ENCODE results near the gene KMT2E.

Gene KMT2E

DNA sequence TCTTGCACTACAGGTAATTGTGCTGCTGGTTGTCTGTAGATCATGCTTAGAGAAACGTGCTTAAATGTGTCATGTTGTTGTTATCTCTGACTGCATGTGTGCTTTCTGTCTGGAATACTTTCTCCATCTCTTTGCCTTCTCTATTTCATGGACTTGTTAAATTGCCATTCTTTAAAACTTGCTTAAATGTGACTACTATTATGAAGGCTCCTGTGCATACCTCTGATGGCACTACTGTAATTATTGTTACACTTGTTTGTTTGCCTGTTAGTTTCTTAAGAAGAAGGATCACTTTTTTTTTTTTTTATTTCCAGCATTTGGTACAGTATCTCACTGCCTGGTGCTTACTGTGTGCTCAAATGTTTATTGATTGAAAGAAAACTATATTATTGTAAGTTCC, 41.6 kb downstream of the KMT2E start:
- no peak overlapping the region for H3K9ac ChIP-seq (ENCODE audit: insufficient read length)
- no peak overlapping the region for H3K27ac ChIP-seq
- TF ChIP-seq FOXP2 (optimal IDR thresholded peaks at IDR 0.05; ENCODE audit: control extremely low read depth, extremely low read length, insufficient read depth) (no peak), POLR2AphosphoS5 (IDR thresholded peaks at IDR 0.05; ENCODE audit: borderline replicate concordance, low read depth, low read length) (no peak), EZH2 (IDR thresholded peaks at IDR 0.05) (no peak)
- no peaks in the 10 kb centered on the region for H3K9me3 ChIP-seq (ENCODE audit: low read depth, low read length)
- H3K4me3 ChIP-seq, result no peak overlapping the region
- peaks cover 34% of the 10 kb centered on the region for H3K36me3 ChIP-seq (ENCODE audit: insufficient read depth, low read length)
- DNase-seq (ENCODE audit: low read depth, low spot score), result no peak

GRCh38 chr7:105057472-105057871, 43.5 kb downstream of the KMT2E start:
- Histone ChIP-seq H3K4me3 (no peak overlapping the region), H3K9ac (ENCODE audit: insufficient read length) (no peak overlapping the region), H3K36me3 (ENCODE audit: insufficient read depth, low read length) (peaks cover 27% of the 10 kb centered on the region; the same call in 1 of the 2 replicates), H3K27ac (no peak overlapping the region), H3K9me3 (ENCODE audit: low read depth, low read length) (no peaks in the 10 kb centered on the region)
- DNase-seq (ENCODE audit: low read depth, low spot score), result no peak
- TF ChIP-seq EZH2 (IDR thresholded peaks at IDR 0.05) (no peak), FOXP2 (optimal IDR thresholded peaks at IDR 0.05; ENCODE audit: control extremely low read depth, extremely low read length, insufficient read depth) (no peak), POLR2AphosphoS5 (IDR thresholded peaks at IDR 0.05; ENCODE audit: borderline replicate concordance, low read depth, low read length) (no peak)

DNA sequence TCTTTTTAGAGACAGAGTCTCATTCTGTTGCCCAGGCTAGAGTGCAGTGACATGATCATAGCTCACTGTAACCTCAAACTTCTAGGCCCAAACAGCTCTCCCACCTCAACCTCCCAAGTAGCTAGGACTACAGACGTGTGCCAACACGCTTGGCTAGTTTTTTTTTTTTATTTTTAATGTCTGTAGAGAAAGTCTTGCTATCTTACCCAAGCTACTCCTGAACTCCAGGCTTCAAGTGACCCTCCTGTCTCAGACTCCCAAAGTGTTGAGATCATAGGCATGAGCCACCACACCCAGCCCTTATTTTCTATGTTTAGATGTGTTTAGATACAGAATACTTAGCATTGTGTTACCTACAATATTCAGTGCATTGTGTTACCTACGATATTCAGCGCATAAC, 46.4 kb downstream of the KMT2E start:
- no peaks in the 10 kb centered on the region for H3K9me3 ChIP-seq (ENCODE audit: low read depth, low read length)
- H3K4me3 ChIP-seq, result no peak overlapping the region
- peaks cover 48% of the 10 kb centered on the region for H3K36me3 ChIP-seq (ENCODE audit: insufficient read depth, low read length)
- no peak for TF ChIP-seq FOXP2 (optimal IDR thresholded peaks at IDR 0.05; ENCODE audit: control extremely low read depth, extremely low read length, insufficient read depth)
- no peak for TF ChIP-seq EZH2 (IDR thresholded peaks at IDR 0.05)
- no peak for TF ChIP-seq POLR2AphosphoS5 (IDR thresholded peaks at IDR 0.05; ENCODE audit: borderline replicate concordance, low read depth, low read length)
- no peak overlapping the region for H3K9ac ChIP-seq (ENCODE audit: insufficient read length)
- no peak for DNase-seq (ENCODE audit: low read depth, low spot score)
- no peak overlapping the region for H3K27ac ChIP-seq

DNA sequence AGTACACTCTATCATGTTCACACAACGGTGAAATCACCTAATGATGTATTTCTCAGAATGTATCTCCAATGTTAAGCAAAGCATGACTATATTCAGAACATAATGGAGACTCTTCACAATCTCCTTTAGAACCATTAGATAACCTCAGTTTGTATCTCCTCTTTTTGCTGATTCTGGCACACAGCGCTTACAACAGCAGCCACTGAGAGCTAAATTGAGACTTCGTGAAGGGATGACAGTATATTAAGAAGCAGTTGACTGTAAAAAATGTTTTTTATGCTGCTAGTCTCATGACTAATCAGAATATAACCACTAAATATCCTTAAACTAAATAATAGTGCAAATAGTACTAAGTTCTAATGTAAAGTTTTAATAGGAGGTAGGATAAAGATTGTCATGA, 46.9 kb downstream of the KMT2E start:
- Histone ChIP-seq H3K36me3 (ENCODE audit: insufficient read depth, low read length) (peaks cover 45% of the 10 kb centered on the region), H3K27ac (no peak overlapping the region), H3K9ac (ENCODE audit: insufficient read length) (no peak overlapping the region), H3K4me3 (no peak overlapping the region), H3K9me3 (ENCODE audit: low read depth, low read length) (no peaks in the 10 kb centered on the region)
- DNase-seq (ENCODE audit: low read depth, low spot score), result no peak
- no peak for TF ChIP-seq POLR2AphosphoS5 (IDR thresholded peaks at IDR 0.05; ENCODE audit: borderline replicate concordance, low read depth, low read length)
- TF ChIP-seq FOXP2 (optimal IDR thresholded peaks at IDR 0.05; ENCODE audit: control extremely low read depth, extremely low read length, insufficient read depth), result no peak

DNA sequence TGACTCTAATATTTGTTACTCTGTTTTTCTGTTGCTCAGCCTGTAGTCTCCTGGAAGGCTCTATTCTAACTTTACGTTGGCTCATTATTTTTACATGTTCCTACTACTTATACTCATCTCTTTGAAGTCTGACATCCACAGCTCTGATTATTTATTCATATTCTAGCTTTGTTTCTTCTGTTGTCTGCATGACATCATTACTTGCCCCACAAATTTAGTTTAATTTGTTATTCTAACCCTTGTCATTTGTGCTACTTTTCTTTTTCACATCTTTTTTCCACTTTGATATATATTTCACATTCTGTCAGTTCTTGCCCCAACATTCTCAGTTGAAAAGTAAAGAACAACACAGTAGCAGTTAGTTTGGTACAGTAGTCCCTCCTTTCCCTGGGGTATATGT, 51.1 kb downstream of the KMT2E start:
- Histone ChIP-seq H3K9ac (ENCODE audit: insufficient read length) (no peak overlapping the region), H3K9me3 (ENCODE audit: low read depth, low read length) (no peaks in the 10 kb centered on the region), H3K27ac (no peak overlapping the region), H3K36me3 (ENCODE audit: insufficient read depth, low read length) (peaks cover 62% of the 10 kb centered on the region), H3K4me3 (no peak overlapping the region)
- DNase-seq (ENCODE audit: low read depth, low spot score), result no peak
- TF ChIP-seq EZH2 (IDR thresholded peaks at IDR 0.05) (no peak), FOXP2 (optimal IDR thresholded peaks at IDR 0.05; ENCODE audit: control extremely low read depth, extremely low read length, insufficient read depth) (no peak), POLR2AphosphoS5 (IDR thresholded peaks at IDR 0.05; ENCODE audit: borderline replicate concordance, low read depth, low read length) (no peak)

DNA sequence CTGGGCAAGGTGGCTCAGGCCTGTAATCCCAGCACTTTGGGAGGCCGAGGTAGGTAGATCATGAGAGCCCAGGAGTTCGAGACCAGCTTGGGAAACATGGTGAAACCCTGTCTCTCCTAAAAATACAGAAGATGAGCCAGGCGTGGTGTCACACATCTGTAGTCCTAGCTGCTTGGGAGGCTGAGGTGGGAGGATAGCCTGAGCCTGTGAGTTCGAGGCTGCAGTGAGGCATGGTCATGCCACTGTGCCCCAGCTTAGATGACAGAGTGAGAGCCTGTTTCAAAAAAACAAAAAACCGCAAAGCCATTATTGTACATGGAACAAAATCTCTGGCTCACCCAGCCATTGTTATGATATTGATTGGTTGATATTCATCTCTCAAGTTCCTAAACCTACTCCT, 53.7 kb downstream of the KMT2E start:
- no peak overlapping the region for H3K9ac ChIP-seq (ENCODE audit: insufficient read length)
- no peak overlapping the region for H3K4me3 ChIP-seq
- no peaks in the 10 kb centered on the region for H3K9me3 ChIP-seq (ENCODE audit: low read depth, low read length)
- H3K36me3 ChIP-seq (ENCODE audit: insufficient read depth, low read length), result peaks cover 79% of the 10 kb centered on the region
- no peak for TF ChIP-seq EZH2 (IDR thresholded peaks at IDR 0.05)
- no peak for TF ChIP-seq POLR2AphosphoS5 (IDR thresholded peaks at IDR 0.05; ENCODE audit: borderline replicate concordance, low read depth, low read length)
- no peak for TF ChIP-seq FOXP2 (optimal IDR thresholded peaks at IDR 0.05; ENCODE audit: control extremely low read depth, extremely low read length, insufficient read depth)
- H3K27ac ChIP-seq, result no peak overlapping the region
- DNase-seq (ENCODE audit: low read depth, low spot score), result no peak

DNA sequence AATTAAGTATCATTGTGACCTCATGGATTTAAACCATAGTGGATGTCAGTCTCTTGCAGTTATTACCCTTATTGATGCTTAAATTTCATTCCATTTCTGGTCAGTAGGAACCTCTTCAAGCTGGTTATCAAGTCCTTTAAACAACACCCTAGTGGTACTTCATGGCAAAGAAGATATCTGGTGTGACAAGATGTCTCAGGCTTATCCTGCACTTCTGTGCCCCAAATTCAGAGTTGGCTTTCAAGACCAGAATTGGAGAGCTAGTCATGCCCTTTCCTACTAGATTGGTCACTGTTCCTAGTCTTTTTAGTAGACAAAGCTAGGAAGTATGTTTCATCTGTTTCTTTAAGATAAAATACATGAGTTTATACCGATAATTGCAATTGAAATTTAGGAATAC, 54.9 kb downstream of the KMT2E start:
- Histone ChIP-seq H3K36me3 (ENCODE audit: insufficient read depth, low read length) (peaks cover 80% of the 10 kb centered on the region), H3K27ac (no peak overlapping the region), H3K9ac (ENCODE audit: insufficient read length) (no peak overlapping the region), H3K4me3 (no peak overlapping the region), H3K9me3 (ENCODE audit: low read depth, low read length) (no peaks in the 10 kb centered on the region)
- TF ChIP-seq FOXP2 (optimal IDR thresholded peaks at IDR 0.05; ENCODE audit: control extremely low read depth, extremely low read length, insufficient read depth) (no peak), POLR2AphosphoS5 (IDR thresholded peaks at IDR 0.05; ENCODE audit: borderline replicate concordance, low read depth, low read length) (no peak), EZH2 (IDR thresholded peaks at IDR 0.05) (no peak)
- no peak for DNase-seq (ENCODE audit: low read depth, low spot score)

- DNase-seq (ENCODE audit: low read depth, low spot score), result no peak
- Histone ChIP-seq H3K27ac (0 out of 2 replicates have a peak overlapping the region, but pooled peaks have one; percentile 13), H3K36me3 (ENCODE audit: insufficient read depth, low read length) (peaks cover 89% of the 10 kb centered on the region), H3K4me3 (no peak overlapping the region), H3K9ac (ENCODE audit: insufficient read length) (no peak overlapping the region), H3K9me3 (ENCODE audit: low read depth, low read length) (no peaks in the 10 kb centered on the region)
- no peak for TF ChIP-seq FOXP2 (optimal IDR thresholded peaks at IDR 0.05; ENCODE audit: control extremely low read depth, extremely low read length, insufficient read depth)
- TF ChIP-seq EZH2 (IDR thresholded peaks at IDR 0.05), result no peak
- no peak for TF ChIP-seq POLR2AphosphoS5 (IDR thresholded peaks at IDR 0.05; ENCODE audit: borderline replicate concordance, low read depth, low read length)
Observed at GRCh38 chr7:105073143-105073542, 59.1 kb downstream of the KMT2E start.

DNA sequence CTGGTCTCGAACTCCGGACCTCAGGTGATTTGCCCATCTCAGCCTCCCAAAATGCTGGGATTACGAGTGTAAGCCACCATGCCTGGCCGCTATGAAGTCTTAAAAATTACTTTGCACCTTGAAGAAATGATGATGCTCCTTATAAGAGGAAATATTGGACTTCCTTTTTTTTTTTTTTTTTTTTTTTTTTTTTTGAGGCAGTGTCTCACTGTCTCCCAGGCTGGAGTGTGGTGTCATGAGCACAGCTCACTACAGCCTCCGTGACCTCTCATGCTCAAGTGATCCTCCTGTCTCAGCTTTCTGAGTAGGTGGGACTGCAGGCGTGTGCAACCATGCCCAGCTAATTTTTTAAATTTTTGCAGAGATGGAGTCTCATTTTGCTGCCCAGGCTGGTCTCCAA, 65.3 kb downstream of the KMT2E start:
- Histone ChIP-seq H3K36me3 (ENCODE audit: insufficient read depth, low read length) (peaks cover 93% of the 10 kb centered on the region), H3K4me3 (no peak overlapping the region), H3K9ac (ENCODE audit: insufficient read length) (no peak overlapping the region), H3K9me3 (ENCODE audit: low read depth, low read length) (no peaks in the 10 kb centered on the region), H3K27ac (no peak overlapping the region)
- no peak for DNase-seq (ENCODE audit: low read depth, low spot score)
- TF ChIP-seq POLR2AphosphoS5 (IDR thresholded peaks at IDR 0.05; ENCODE audit: borderline replicate concordance, low read depth, low read length) (no peak), FOXP2 (optimal IDR thresholded peaks at IDR 0.05; ENCODE audit: control extremely low read depth, extremely low read length, insufficient read depth) (no peak), EZH2 (IDR thresholded peaks at IDR 0.05) (no peak)

Measured in SK-N-MC (cell line).